ENCODE data around the gene CTRB1.

GRCh38 chr16:75273054-75273925, 54.5 kb downstream of the CTRB1 start:
- no peak for TF ChIP-seq POLR2AphosphoS5 (IDR thresholded peaks at IDR 0.05; ENCODE audit: insufficient read depth, low read depth, low read length)
- no peak for TF ChIP-seq CTCF (IDR thresholded peaks at IDR 0.05; ENCODE audit: extremely low read depth in 1 of 2, insufficient read depth in 1 of 2, low read depth in 1 of 2, low read length in 2 of 2)
- TF ChIP-seq MAX (IDR thresholded peaks at IDR 0.05; ENCODE audit: insufficient read depth, insufficient read length), result no peak
- no peak for TF ChIP-seq POLR2A (IDR thresholded peaks at IDR 0.05; ENCODE audit: low read depth, low read length)

Measured in endothelial cell of umbilical vein (primary cell).